HepG2 (cell line): ENCODE results near the gene SNU13.

Experiments
- EZH2 ChIP-seq: conservative IDR thresholded peaks from 2 replicates; pipeline ENCODE4 v1.6.1; 2012; ENCODE audit warnings: mild to moderate bottlenecking, low read depth, low read length, moderate library complexity
- RAD21 ChIP-seq: fragments of 450-650 bp; formaldehyde crosslinking; IDR thresholded peaks from 2 replicates; pipeline ENCODE4 v1.5.0; 2020; ENCODE audit warnings: mild to moderate bottlenecking
- TAF1 ChIP-seq: sonication (generic); formaldehyde crosslinking; IDR thresholded peaks from 2 replicates; pipeline ENCODE4 v1.4.0; 2020; ENCODE audit warnings: missing genetic modification reagents
- ZNF205 ChIP-seq: IDR thresholded peaks from 2 replicates; pipeline ENCODE4 v1.6.1; 2018; ENCODE audit warnings: missing biosample characterization, missing genetic modification reagents
- ZNF891 ChIP-seq: sonication (generic); formaldehyde crosslinking; IDR thresholded peaks from 2 replicates; pipeline ENCODE4 v1.5.0; 2020; ENCODE audit warnings: mild to moderate bottlenecking, missing genetic modification reagents
- ZSCAN9 ChIP-seq: IDR thresholded peaks from 2 replicates; pipeline ENCODE4 v1.6.1; 2016; ENCODE audit warnings: borderline replicate concordance

DNA sequence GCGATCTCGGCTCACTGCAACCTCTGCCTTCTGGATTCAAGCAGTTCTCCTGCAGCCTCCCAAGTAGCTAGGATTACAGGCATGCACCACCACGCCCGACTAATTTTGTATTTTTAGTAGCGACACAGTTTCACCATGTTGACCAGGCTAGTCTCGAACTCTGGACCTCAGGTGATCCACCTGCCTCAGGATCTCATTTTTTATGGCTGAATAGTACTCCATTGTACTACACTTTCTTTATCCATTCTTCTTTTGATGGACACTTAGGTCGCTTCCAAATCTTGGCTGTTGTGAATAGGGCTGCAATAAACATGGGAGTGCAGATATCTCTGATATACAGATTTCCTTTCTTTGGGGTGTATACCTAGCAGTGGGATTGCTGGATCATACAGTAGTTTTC is 46.8 kb downstream of the SNU13 start:
- TF ChIP-seq EZH2 = no peak
- no peak for TF ChIP-seq ZNF891 (CRISPR knock-in tag)
- TF ChIP-seq ZNF205 (CRISPR knock-in tag) = no peak
- no peak for TF ChIP-seq RAD21
- TF ChIP-seq ZSCAN9 (CRISPR knock-in tag) = no peak
- no peak for TF ChIP-seq TAF1 (CRISPR knock-in tag)
